K562 (cell line): Measurements from ENCODE around the gene HOXD13.

Source experiments
- BMI1 ChIP-seq: fragments of 150-350 bp; IDR thresholded peaks from 2 replicates; pipeline ENCODE4 v1.6.1; 2014; ENCODE audit warnings: low read length
- CAMTA2 ChIP-seq: fragments of 250-450 bp; sonication (Bioruptor Pico); conservative IDR thresholded peaks from 2 replicates; pipeline ENCODE4 v1.5.1; 2022
- NFATC3 ChIP-seq: fragments of 450-650 bp; IDR thresholded peaks from 2 replicates; pipeline ENCODE4 v1.6.1; 2017; ENCODE audit warnings: mild to moderate bottlenecking
- NR2C2 ChIP-seq, 2 experiments: fragments of 200-800 bp in 1 of 2; sonication (Bioruptor generic) in 1 of 2; sonication (generic) in 1 of 2; formaldehyde crosslinking in 1 of 2; IDR thresholded peaks; 2 replicates each; pipeline versions ENCODE4 v1.6.1 to v1.8.0; 2016 to 2022; ENCODE audit warnings: mild to moderate bottlenecking in 1 of 2, missing compliant biosample characterization in 1 of 2, missing genetic modification characterization in 1 of 2, missing genetic modification reagents in 1 of 2
- POLR2A ChIP-seq: fragments of 450-650 bp; conservative IDR thresholded peaks from 2 replicates; pipeline ENCODE4 v1.6.1; 2016
- RAD21 ChIP-seq, 2 experiments: fragments of 250-450 bp in 1 of 2; fragments of 450-650 bp in 1 of 2; sonication (Bioruptor Pico) in 1 of 2; formaldehyde crosslinking in 1 of 2; IDR thresholded peaks in 1 of 2; conservative IDR thresholded peaks in 1 of 2; 2 replicates each; pipeline versions ENCODE4 v1.4.0 to v1.8.0; 2020 to 2022; ENCODE audit warnings: mild to moderate bottlenecking in 2 of 2, moderate library complexity in 1 of 2
- SETDB1 ChIP-seq: IDR thresholded peaks from one replicate; pipeline ENCODE4 v1.6.1; 2012; ENCODE audit warnings: low read length, control low read depth, inconsistent platforms
- ZNF431 ChIP-seq: sonication (generic); formaldehyde crosslinking; IDR thresholded peaks from 2 replicates; pipeline ENCODE4 v1.8.0; 2022; ENCODE audit warnings: mild to moderate bottlenecking, missing genetic modification reagents
- ZNF561 ChIP-seq: fragments of 450-650 bp; formaldehyde crosslinking; conservative IDR thresholded peaks from 2 replicates; pipeline ENCODE4 v1.4.0; 2020; ENCODE audit warnings: mild to moderate bottlenecking, moderate library complexity
- TF ChIP-seq, protein P1 (sequence below), 3 experiments: IDR thresholded peaks in 2 of 3; conservative IDR thresholded peaks in 1 of 3; 2 replicates each; pipeline ENCODE4 v1.5.1; 2011 to 2012; ENCODE audit warnings: low read length in 3 of 3, mild to moderate bottlenecking in 3 of 3, control low read depth in 2 of 3, improper control_type of control experiment in 1 of 3, inconsistent platforms in 1 of 3, low read depth in 1 of 3, mixed read lengths in 1 of 3, moderate library complexity in 1 of 3; ENCODE audit not compliant: insufficient read depth in 2 of 3

- TF ChIP-seq POLR2A (no peak), BMI1 (no peak), RAD21 (CRISPR knock-in tag; conservative IDR thresholded peaks at IDR 0.05 in 1 of 2, IDR thresholded peaks at IDR 0.05 in 1 of 2) (peak; percentile 77 to 80), ZNF561 (no peak), ZNF431 (CRISPR knock-in tag) (no peak), NFATC3 (no peak), NR2C2 (CRISPR knock-in tag; IDR thresholded peaks at IDR 0.05) (no peak), NR2C2 (tag; IDR thresholded peaks at IDR 0.05) (no peak), CAMTA2 (no peak), SETDB1 (no peak)
- TF ChIP-seq, protein P1, sequence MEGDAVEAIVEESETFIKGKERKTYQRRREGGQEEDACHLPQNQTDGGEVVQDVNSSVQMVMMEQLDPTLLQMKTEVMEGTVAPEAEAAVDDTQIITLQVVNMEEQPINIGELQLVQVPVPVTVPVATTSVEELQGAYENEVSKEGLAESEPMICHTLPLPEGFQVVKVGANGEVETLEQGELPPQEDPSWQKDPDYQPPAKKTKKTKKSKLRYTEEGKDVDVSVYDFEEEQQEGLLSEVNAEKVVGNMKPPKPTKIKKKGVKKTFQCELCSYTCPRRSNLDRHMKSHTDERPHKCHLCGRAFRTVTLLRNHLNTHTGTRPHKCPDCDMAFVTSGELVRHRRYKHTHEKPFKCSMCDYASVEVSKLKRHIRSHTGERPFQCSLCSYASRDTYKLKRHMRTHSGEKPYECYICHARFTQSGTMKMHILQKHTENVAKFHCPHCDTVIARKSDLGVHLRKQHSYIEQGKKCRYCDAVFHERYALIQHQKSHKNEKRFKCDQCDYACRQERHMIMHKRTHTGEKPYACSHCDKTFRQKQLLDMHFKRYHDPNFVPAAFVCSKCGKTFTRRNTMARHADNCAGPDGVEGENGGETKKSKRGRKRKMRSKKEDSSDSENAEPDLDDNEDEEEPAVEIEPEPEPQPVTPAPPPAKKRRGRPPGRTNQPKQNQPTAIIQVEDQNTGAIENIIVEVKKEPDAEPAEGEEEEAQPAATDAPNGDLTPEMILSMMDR (IDR thresholded peaks at IDR 0.05 in 2 of 3, conservative IDR thresholded peaks at IDR 0.05 in 1 of 3; ENCODE audit: insufficient read depth in 2 of 3, low read depth in 1 of 3, low read length in 3 of 3): peak; percentile 72 to 76 (median 75)
Observed at GRCh38 chr2:176085861-176086771, 6.4 kb upstream of the HOXD13 start.
